ENCODE measurements around the gene TMEM132E.

TMEM132E gene

GRCh38 chr17:34637041-34637547 is 57.7 kb downstream of the TMEM132E start:
- no peak for DNase-seq

GRCh38 chr17:34637548-34638525 is 58.5 kb downstream of the TMEM132E start:
- peak; percentile 16 for DNase-seq

- DNase-seq: no peak
Measured at GRCh38 chr17:34638526-34639260, 59.3 kb downstream of the TMEM132E start.

- DNase-seq: no peak
Measured at GRCh38 chr17:34639706-34640425, 60.5 kb downstream of the TMEM132E start.

- DNase-seq: no peak
Measured at GRCh38 chr17:34641368-34641767, 62.0 kb downstream of the TMEM132E start.

- no peak for DNase-seq
Measured at GRCh38 chr17:34644941-34645550, 65.7 kb downstream of the TMEM132E start.

GRCh38 chr17:34645594-34645993 is 66.2 kb downstream of the TMEM132E start:
- DNase-seq: no peak

GRCh38 chr17:34647511-34647910 is 68.1 kb downstream of the TMEM132E start:
- DNase-seq: no peak

GRCh38 chr17:34650051-34650750 is 70.8 kb downstream of the TMEM132E start:
- DNase-seq: no peak

GRCh38 chr17:34651402-34651811 is 72.0 kb downstream of the TMEM132E start:
- no peak for DNase-seq

GRCh38 chr17:34652021-34652555 is 72.7 kb downstream of the TMEM132E start:
- DNase-seq: no peak

- no peak for DNase-seq
Measured at GRCh38 chr17:34653511-34653910, 74.1 kb downstream of the TMEM132E start.

GRCh38 chr17:34654276-34654880 is 75.0 kb downstream of the TMEM132E start:
- DNase-seq: no peak

- no peak for DNase-seq
Measured at GRCh38 chr17:34654881-34655276, 75.5 kb downstream of the TMEM132E start.

- no peak for DNase-seq
Measured at GRCh38 chr17:34656801-34657200, 77.4 kb downstream of the TMEM132E start.

GRCh38 chr17:34658811-34659560 is 79.6 kb downstream of the TMEM132E start:
- DNase-seq: no peak

GRCh38 chr17:34663714-34664113 is 84.3 kb downstream of the TMEM132E start:
- no peak for DNase-seq

GRCh38 chr17:34665150-34665806 is 85.9 kb downstream of the TMEM132E start:
- DNase-seq: no peak

- DNase-seq: no peak
Measured at GRCh38 chr17:34665819-34666763, 86.7 kb downstream of the TMEM132E start.

Measured in amniotic stem cell (primary cell).